Left ventricle myocardium inferior (tissue), 1 donor: ENCODE data around the gene DELE1. TPM values are rescaled to one million over a fixed set of nuclear protein-coding genes. Genes with fewer than 3 reads are reported as not detected.

ENCODE experiments used
- DNase-seq: peaks from one replicate; pipeline ENCODE4 v3.0.0-alpha.2; 2020
- H3K27ac ChIP-seq: fragments of 200-600 bp; replicated peaks from 2 replicates; pipeline ENCODE4 v1.8.0; 2021
- H3K27me3 ChIP-seq: fragments of 200-600 bp; 2 replicates; pipeline ENCODE4 v1.8.0; 2021; ENCODE audit warnings: low read depth
- H3K36me3 ChIP-seq: fragments of 200-600 bp; 2 replicates; pipeline ENCODE4 v1.8.0; 2021
- H3K4me1 ChIP-seq: fragments of 200-600 bp; 2 replicates; pipeline ENCODE4 v1.8.0; 2021
- H3K4me3 ChIP-seq: fragments of 200-600 bp; 2 replicates; pipeline ENCODE4 v1.8.0; 2021; ENCODE audit warnings: mild to moderate bottlenecking, moderate library complexity
- H3K9me3 ChIP-seq: fragments of 200-600 bp; replicated peaks from 2 replicates; pipeline ENCODE4 v1.8.0; 2021
- CTCF ChIP-seq: fragments of 200-600 bp; IDR thresholded peaks from 2 replicates; pipeline ENCODE4 v1.8.0; 2021; ENCODE audit warnings: antibody characterized with exemption, mild to moderate bottlenecking, borderline replicate concordance
- intact Hi-C: fragments of 100-400 bp; cut with micrococcal nuclease; formaldehyde crosslinking; loops from one replicate; pipeline ENCODE4 v1.11.0; 2022
- total RNA-seq: library from RNA; stranded (reverse); fragmentation: NEBNext Ultra II Directional; extraction: Animal tissue kit (Norgen Biotek cat#: 25700); gene quantifications from one replicate; pipeline ENCODE4 v1.2.1, GENCODE V29; 2021
- donor health status: DM: no; HTN: yes; CAD: no; lungs with severe emphysema.

DELE1 gene
- total RNA-seq, 1 donor from 2014 or later = 125 TPM

- H3K9me3 ChIP-seq = no peaks in the 10 kb centered on the region
- H3K36me3 ChIP-seq = no peaks in the 10 kb centered on the region
- intact Hi-C loops = loop anchor here (10.0 kb wide), 1 partner anchor 171 kb away; no protein-coding TSS in a partner anchor
- peak; percentile 47 for DNase-seq
- peaks cover 94% of the 10 kb centered on the region for H3K4me1 ChIP-seq
- TF ChIP-seq CTCF = no peak
- peak overlapping the region; percentile 95 for H3K27ac ChIP-seq
- H3K4me3 ChIP-seq = peak overlapping the region; percentile 83
- peaks cover 82% of the 10 kb centered on the region for H3K27me3 ChIP-seq
Measured at GRCh38 chr5:141875795-141876627, 47.7 kb upstream of the DELE1 start.

DNA sequence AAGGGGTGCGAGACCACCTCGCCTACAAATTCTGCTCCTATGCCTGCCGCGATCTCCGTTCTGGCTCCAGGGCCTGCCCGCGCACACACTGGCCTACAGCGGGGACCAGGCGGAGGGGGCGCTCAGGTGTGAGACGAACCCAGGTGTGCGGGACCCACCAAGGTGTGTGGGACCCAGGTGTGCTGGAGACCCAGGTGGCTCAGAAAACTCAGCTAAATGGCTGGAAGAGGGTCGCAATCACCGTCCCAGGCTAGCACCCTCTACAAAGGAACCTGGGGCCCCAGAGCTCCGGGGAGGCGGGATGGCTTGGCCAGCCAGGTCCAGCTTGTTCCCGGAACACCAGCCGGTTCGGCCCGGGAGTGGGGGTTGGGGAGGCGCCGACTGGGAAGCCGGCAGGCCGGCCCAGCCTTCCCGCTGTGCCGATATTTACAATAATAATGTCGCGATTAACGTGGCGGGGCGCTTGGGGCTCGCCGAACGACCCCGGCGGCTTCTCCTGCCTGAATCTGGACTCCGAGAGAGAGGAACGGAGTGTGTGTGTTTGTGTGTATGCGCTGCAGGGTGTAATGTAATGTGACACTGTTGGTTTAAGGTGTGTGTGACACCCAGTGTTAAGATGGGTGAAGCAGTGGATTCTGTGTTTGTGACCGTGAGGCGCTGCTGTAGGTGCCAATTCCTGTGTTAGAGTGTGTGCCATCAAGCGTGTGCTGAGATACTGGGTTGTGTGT lies 46.9 kb upstream of the DELE1 start:
- Histone ChIP-seq H3K4me1 (peaks cover 93% of the 10 kb centered on the region), H3K4me3 (peak overlapping the region; percentile 83), H3K27ac (peak overlapping the region; percentile 95), H3K27me3 (peaks cover 83% of the 10 kb centered on the region), H3K36me3 (no peaks in the 10 kb centered on the region), H3K9me3 (no peaks in the 10 kb centered on the region)
- TF ChIP-seq CTCF = no peak
- intact Hi-C loops = loop anchor here (10.0 kb wide), 1 partner anchor 172 kb away; no protein-coding TSS in a partner anchor
- DNase-seq = no peak

DNA sequence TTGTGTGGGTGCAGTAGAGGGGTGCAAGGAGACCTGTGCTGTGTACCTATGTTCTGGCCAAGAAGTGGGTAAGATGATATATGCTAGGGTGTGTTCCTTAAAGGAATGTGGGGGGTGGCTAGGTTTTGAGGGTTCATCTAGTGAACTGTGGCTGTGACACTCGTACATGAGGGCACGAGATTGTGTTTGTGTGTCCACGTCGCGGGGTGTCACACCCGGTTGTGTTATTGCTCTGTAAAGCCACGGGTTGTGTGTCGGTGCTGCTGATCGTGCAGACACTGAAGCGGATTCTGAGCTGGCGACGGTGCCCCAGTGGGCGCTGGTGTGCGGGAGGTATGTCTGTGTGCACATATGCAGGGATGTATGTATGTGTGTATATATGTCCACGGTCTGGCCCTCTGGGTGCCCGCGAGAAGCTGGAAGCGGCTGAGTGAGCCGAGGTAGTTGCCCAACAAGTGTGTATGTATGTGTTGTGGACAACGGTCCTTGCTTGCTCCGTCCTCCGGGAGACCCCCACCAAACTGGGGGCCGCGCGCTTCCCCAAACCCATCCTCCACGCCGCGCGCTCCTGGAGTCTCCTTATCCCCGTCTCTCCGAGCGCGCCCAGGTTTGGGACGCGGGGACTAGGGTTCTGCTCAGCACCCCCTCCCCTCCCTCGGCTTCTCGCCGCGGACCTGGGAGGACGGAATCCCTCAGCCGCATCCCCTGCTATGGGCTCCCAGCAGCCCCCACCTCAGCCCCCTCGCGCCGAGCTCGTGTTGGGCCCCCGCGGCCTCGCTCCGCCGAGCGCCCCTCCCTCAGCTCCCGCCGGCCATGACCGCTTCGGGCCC lies 46.1 kb upstream of the DELE1 start:
- Histone ChIP-seq H3K9me3 (no peaks in the 10 kb centered on the region), H3K4me1 (peaks cover 93% of the 10 kb centered on the region), H3K27ac (peak overlapping the region; percentile 95), H3K27me3 (peaks cover 83% of the 10 kb centered on the region), H3K4me3 (peak overlapping the region; percentile 83), H3K36me3 (no peaks in the 10 kb centered on the region)
- no peak for TF ChIP-seq CTCF
- no peak for DNase-seq
- intact Hi-C loops = loop anchor here (10.0 kb wide), 1 partner anchor 173 kb away; no protein-coding TSS in a partner anchor

- peak; percentile 53 for DNase-seq
- Histone ChIP-seq H3K4me3 (peak within 1 kb of the TSS; percentile 83), H3K27ac (peak within 1 kb of the TSS; percentile 95), H3K36me3 (no peaks in the 10 kb centered on the region), H3K9me3 (no peaks in the 10 kb centered on the region), H3K27me3 (peaks cover 83% of the 10 kb centered on the region), H3K4me1 (peaks cover 93% of the 10 kb centered on the region)
- intact Hi-C loops = loop anchor here (10.0 kb wide), 1 partner anchor 173 kb away; no protein-coding TSS in a partner anchor
- no peak for TF ChIP-seq CTCF
Measured at GRCh38 chr5:141878186-141878710, 45.4 kb upstream of the DELE1 start, which contains the start of gene PCDH1. Gene PCDH1 (minus strand): TSS chr5:141878410. CDS start chr5:141878262, 148 bp downstream.
